Tibial nerve (tissue), 4 donors: Measurements from ENCODE around the gene ATP5F1A. TPM values are rescaled to one million over a fixed set of nuclear protein-coding genes. Genes with fewer than 3 reads are reported as not detected.

Experiments used
- DNase-seq, 2 donors: peaks; one replicate each; pipeline ENCODE4 v3.0.0-alpha.2; 2019; ENCODE audit warnings: low spot score in 2 of 2
- H3K27ac ChIP-seq, 4 donors: fragments of 200-600 bp; sonication (generic) in 3 of 4; one replicate each; pipeline ENCODE4 v1.5.1; 2017 to 2019; ENCODE audit warnings: mild to moderate bottlenecking in 1 of 4
- H3K27me3 ChIP-seq, 2 donors: fragments of 200-600 bp; sonication (generic) in 1 of 2; one replicate each; pipeline versions ENCODE4 v1.5.1 to v1.6.0; 2017 to 2019
- H3K36me3 ChIP-seq, 3 donors: fragments of 200-600 bp; sonication (generic); one replicate each; pipeline ENCODE4 v1.5.1; 2018 to 2019
- H3K4me1 ChIP-seq, 4 donors: fragments of 200-600 bp; sonication (generic) in 3 of 4; one replicate each; pipeline ENCODE4 v1.5.1; 2017 to 2019
- H3K4me3 ChIP-seq, 4 donors: fragments of 200-600 bp; sonication (generic) in 3 of 4; one replicate each; pipeline ENCODE4 v1.5.1; 2017 to 2019; ENCODE audit warnings: mild to moderate bottlenecking in 1 of 4, moderate library complexity in 1 of 4
- H3K9me3 ChIP-seq, 4 donors: fragments of 200-600 bp; sonication (generic) in 3 of 4; one replicate each; pipeline ENCODE4 v1.5.1; 2017 to 2019
- CTCF ChIP-seq, 5 experiments: fragments of 200-600 bp in 3 of 5; fragments of 450-650 bp in 2 of 5; sonication (generic) in 3 of 5; IDR thresholded peaks; one replicate each; pipeline ENCODE4 v1.5.1; 2016 to 2019; ENCODE audit warnings: antibody characterized with exemption in 5 of 5, mild to moderate bottlenecking in 3 of 5, moderate library complexity in 2 of 5
- EP300 ChIP-seq, 2 donors: sonication (generic); formaldehyde crosslinking; IDR thresholded peaks; one replicate each; pipeline ENCODE4 v1.6.1; 2017; ENCODE audit warnings: antibody characterized with exemption in 2 of 2, mild to moderate bottlenecking in 1 of 2
- POLR2A ChIP-seq, 2 donors: fragments of 450-650 bp; IDR thresholded peaks; one replicate each; pipeline ENCODE4 v1.6.1; 2017; ENCODE audit warnings: antibody characterized with exemption in 2 of 2, mild to moderate bottlenecking in 2 of 2, moderate library complexity in 2 of 2
- WGBS, 2 donors: methylation state at CpG; one replicate each; pipeline ENCODE4 v1.1.5; 2018; 5-methylcytosine and 5-hydroxymethylcytosine counted together
- total RNA-seq, 4 donors: library from RNA; depleted of rRNA; stranded (reverse); fragments of >200 nt; gene quantifications; one replicate each; pipeline ENCODE4 v1.1.0, GENCODE V29; 2016

ATP5F1A gene
- total RNA-seq, result 100 to 1,000 TPM; 248 to 381 (median 315) TPM

DNA sequence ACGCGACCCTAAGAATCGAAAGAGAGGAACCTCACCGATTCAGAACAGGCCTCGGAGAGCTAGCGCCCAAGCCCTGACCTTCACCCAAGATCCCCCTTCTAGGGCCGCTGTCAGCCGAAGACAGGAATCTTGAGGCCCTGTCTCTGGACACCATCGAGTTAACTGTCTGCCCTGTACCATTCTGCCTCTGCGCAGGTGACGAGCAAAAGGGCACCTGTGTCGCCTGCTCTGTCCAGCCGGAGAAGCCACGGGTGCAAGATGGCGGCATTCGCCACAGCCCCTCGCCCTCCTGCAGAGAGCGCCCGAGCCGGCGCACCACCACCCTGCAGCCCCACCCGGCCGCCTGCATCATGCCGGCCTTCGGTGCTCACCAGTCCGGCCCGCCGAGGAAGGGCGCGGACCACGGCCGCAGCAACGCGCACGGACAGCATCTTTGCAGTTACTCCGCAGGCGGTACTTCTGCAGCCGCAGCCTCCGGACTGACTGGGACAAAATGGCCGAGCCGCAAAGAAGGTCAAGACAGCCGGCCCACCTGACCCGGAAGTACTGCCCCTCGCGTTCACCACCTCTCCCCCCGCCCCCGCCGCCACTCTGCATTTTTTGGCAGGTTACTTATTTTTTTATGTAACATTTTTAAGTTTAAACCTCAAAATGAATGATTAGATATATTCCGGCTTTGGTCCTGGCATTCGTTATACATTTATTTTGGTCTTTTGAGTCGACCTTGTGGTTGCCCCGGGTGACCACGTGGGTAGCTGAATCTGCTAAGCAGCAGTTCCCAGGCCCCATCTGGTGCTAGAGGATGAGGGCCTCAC lies at the start of gene ATP5F1A:
Gene ATP5F1A, minus strand, starts transcription at position 496 of the 815 bp plus-strand sequence. Its CDS starts 65 bp downstream, at position 431.
- Histone ChIP-seq H3K9me3 (no peaks in the 10 kb centered on the region), H3K4me1 (peaks cover 0 to 43% (median 20%) of the 10 kb centered on the region in 4 donors), H3K4me3 (peak within 1 kb of the TSS; percentile 70 to 92 (median 88)), H3K27ac (peak within 1 kb of the TSS; percentile 70 to 90 (median 86)), H3K36me3 (peaks cover 0 to 19% (median 10%) of the 10 kb centered on the region in 3 donors), H3K27me3 (no peaks in the 10 kb centered on the region)
- peak; percentile 85 to 87 for DNase-seq
- TF ChIP-seq EP300 (IDR thresholded peaks at IDR 0.05), result peak in 1 of 2 donors; percentile 91
- peak; percentile 63 to 76 for TF ChIP-seq POLR2A (IDR thresholded peaks at IDR 0.05)
- TF ChIP-seq CTCF (IDR thresholded peaks at IDR 0.05), result peak in 1 of 5 experiments; percentile 22
- WGBS, 2 donors, result 0 to 1% methylated on average over 45 to 53 of the region's 53 CpGs

- TF ChIP-seq CTCF (IDR thresholded peaks at IDR 0.05) (no peak), EP300 (IDR thresholded peaks at IDR 0.05) (no peak), POLR2A (IDR thresholded peaks at IDR 0.05) (no peak)
- peaks cover 0 to 4% (median 0%) of the 10 kb centered on the region in 3 donors for H3K36me3 ChIP-seq
- no peaks in the 10 kb centered on the region for H3K9me3 ChIP-seq
- no peaks in the 10 kb centered on the region for H3K4me1 ChIP-seq
- no peak overlapping the region for H3K4me3 ChIP-seq
- no peak for DNase-seq
- WGBS, 2 donors, result 90 to 91% methylated on average over 4 of the region's 4 CpGs
- no peaks in the 10 kb centered on the region for H3K27me3 ChIP-seq
- no peak overlapping the region for H3K27ac ChIP-seq
These were observed 43.1 kb upstream of the ATP5F1A start for GRCh38 chr18:46141199-46141598.

DNA sequence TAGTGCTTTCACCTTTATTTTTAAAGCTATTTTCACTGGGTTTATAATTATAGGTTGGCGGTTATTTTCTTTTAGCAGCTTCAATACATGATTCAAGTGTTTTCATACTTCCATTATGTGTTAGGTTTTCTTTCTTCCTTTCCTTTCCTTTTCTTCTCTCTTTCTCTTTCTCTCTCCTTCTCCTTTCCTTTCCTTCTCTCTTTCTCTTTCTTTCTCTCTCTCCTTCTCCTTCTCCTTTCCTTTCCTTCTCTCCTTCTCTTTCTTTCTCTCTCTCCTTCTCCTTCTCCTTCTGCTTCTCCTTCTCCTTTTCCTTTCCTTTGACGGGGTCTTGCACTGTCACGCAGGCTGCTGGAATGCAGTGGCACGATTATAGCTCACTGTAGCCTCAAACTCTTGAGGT lies 42.1 kb upstream of the ATP5F1A start:
- no peak overlapping the region for H3K27ac ChIP-seq
- DNase-seq, result no peak
- H3K9me3 ChIP-seq, result no peaks in the 10 kb centered on the region
- H3K4me1 ChIP-seq, result no peaks in the 10 kb centered on the region
- no peak overlapping the region for H3K4me3 ChIP-seq
- H3K27me3 ChIP-seq, result no peaks in the 10 kb centered on the region
- 92 to 97% methylated on average over 4 of the region's 4 CpGs for WGBS, 2 donors
- TF ChIP-seq EP300 (IDR thresholded peaks at IDR 0.05) (no peak), POLR2A (IDR thresholded peaks at IDR 0.05) (no peak), CTCF (IDR thresholded peaks at IDR 0.05) (no peak)
- H3K36me3 ChIP-seq, result peaks cover 0 to 4% (median 0%) of the 10 kb centered on the region in 3 donors

DNA sequence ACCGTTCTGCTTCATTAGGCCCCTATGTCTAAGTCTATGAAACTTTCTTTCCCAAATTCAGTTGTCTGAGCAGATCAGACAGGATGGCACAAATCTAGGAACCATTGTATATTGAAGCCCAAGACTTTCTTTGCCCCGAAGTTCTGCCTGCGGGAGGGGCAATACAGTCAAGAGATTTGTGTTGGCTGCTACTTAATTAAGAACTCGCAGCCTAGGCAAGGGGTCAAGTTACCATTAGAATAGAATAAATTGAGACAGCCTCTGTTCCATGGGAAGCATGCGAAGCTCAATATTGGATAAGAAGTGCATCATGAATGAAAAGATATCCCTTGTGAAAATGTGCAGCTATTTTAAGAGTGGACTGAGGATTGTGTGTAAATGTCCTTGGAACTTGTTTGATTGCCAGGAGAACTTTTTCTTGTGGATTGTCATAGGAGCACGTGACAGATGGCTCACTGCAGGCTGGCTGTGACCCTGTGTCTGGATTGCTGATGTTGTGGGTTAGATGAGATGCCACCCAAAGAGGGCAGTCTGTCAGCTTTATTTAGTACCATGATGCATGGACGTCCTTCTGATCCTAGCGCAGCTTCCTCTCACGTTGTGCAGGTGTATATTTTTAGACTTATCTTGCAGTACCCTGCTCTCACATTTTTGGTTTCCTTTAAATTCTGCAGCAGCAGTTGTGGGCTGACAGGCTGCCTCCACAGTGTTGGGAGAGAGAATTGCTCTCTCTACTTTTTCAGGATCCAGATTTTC lies 37.0 kb upstream of the ATP5F1A start:
- H3K9me3 ChIP-seq, result no peaks in the 10 kb centered on the region
- H3K4me3 ChIP-seq, result no peak overlapping the region
- no peak for DNase-seq
- no peaks in the 10 kb centered on the region for H3K4me1 ChIP-seq
- peaks cover 0 to 16% (median 0%) of the 10 kb centered on the region in 3 donors for H3K36me3 ChIP-seq
- WGBS, 2 donors, result 52 to 57% methylated on average over 9 of the region's 9 CpGs
- H3K27ac ChIP-seq, result no peak overlapping the region
- TF ChIP-seq EP300 (IDR thresholded peaks at IDR 0.05) (no peak), CTCF (IDR thresholded peaks at IDR 0.05) (no peak), POLR2A (IDR thresholded peaks at IDR 0.05) (no peak)
- H3K27me3 ChIP-seq, result no peaks in the 10 kb centered on the region
